Measurements from ENCODE around the gene TCL1B.

- TF ChIP-seq EZH2phosphoT487 (conservative IDR thresholded peaks at IDR 0.05; ENCODE audit: low read length): no peak
- TF ChIP-seq, protein P1, sequence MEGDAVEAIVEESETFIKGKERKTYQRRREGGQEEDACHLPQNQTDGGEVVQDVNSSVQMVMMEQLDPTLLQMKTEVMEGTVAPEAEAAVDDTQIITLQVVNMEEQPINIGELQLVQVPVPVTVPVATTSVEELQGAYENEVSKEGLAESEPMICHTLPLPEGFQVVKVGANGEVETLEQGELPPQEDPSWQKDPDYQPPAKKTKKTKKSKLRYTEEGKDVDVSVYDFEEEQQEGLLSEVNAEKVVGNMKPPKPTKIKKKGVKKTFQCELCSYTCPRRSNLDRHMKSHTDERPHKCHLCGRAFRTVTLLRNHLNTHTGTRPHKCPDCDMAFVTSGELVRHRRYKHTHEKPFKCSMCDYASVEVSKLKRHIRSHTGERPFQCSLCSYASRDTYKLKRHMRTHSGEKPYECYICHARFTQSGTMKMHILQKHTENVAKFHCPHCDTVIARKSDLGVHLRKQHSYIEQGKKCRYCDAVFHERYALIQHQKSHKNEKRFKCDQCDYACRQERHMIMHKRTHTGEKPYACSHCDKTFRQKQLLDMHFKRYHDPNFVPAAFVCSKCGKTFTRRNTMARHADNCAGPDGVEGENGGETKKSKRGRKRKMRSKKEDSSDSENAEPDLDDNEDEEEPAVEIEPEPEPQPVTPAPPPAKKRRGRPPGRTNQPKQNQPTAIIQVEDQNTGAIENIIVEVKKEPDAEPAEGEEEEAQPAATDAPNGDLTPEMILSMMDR (IDR thresholded peaks at IDR 0.05; ENCODE audit: insufficient read depth, low read length, poor library complexity, severe bottlenecking): no peak
These were observed 37.0 kb upstream of the TCL1B start for GRCh38 chr14:95649230-95649629.
